ENCODE measurements around the gene SPESP1. TPM values are rescaled to one million over a fixed set of nuclear protein-coding genes. Genes with fewer than 3 reads are reported as not detected.

Gene SPESP1
- total RNA-seq, 1 donor from 2014 or later: not detected

GRCh38 chr15:68979816-68980215 lies 49.5 kb downstream of the SPESP1 start:
- no peak overlapping the region for H3K27ac Mint-ChIP-seq (ENCODE audit: unreplicated experiment)

DNA sequence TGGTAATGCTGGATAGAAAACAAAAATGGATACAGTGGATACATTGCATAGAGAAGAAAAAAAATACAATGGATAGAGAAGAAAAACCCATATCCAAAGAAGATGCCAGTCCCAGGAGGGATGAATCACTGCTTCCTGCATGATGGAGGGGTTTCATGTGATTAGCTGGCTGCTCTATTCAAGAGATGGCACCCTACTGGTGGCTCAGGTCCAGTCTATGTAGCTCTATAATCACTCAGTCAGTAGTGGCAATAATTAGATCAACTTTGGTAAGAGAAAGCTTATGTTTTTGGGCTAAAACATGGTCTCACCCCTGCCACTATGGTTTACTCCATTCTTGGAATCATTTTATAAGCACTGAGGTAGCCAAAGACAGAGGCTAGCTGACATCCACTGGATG lies 50.5 kb downstream of the SPESP1 start:
- Mint-ChIP-seq H3K36me3 (ENCODE audit: unreplicated experiment) (peaks cover 14% of the 10 kb centered on the region), H3K4me1 (ENCODE audit: low read depth, unreplicated experiment) (no peaks in the 10 kb centered on the region), H3K27me3 (ENCODE audit: unreplicated experiment) (no peaks in the 10 kb centered on the region), H3K4me3 (ENCODE audit: unreplicated experiment) (no peak overlapping the region), H3K27ac (ENCODE audit: unreplicated experiment) (no peak overlapping the region), H3K9me3 (ENCODE audit: unreplicated experiment) (peaks cover 6% of the 10 kb centered on the region)
- TF ChIP-seq, protein P1, sequence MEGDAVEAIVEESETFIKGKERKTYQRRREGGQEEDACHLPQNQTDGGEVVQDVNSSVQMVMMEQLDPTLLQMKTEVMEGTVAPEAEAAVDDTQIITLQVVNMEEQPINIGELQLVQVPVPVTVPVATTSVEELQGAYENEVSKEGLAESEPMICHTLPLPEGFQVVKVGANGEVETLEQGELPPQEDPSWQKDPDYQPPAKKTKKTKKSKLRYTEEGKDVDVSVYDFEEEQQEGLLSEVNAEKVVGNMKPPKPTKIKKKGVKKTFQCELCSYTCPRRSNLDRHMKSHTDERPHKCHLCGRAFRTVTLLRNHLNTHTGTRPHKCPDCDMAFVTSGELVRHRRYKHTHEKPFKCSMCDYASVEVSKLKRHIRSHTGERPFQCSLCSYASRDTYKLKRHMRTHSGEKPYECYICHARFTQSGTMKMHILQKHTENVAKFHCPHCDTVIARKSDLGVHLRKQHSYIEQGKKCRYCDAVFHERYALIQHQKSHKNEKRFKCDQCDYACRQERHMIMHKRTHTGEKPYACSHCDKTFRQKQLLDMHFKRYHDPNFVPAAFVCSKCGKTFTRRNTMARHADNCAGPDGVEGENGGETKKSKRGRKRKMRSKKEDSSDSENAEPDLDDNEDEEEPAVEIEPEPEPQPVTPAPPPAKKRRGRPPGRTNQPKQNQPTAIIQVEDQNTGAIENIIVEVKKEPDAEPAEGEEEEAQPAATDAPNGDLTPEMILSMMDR (IDR thresholded peaks at IDR 0.05; ENCODE audit: partially characterized antibody, unreplicated experiment): no peak
- DNase-seq: no peak

More at GRCh38 chr15:68979816-68980215, 49.5 kb downstream of the SPESP1 start:
- Mint-ChIP-seq H3K27me3 (ENCODE audit: unreplicated experiment) (no peaks in the 10 kb centered on the region), H3K9me3 (ENCODE audit: unreplicated experiment) (peaks cover 4% of the 10 kb centered on the region), H3K36me3 (ENCODE audit: unreplicated experiment) (peaks cover 14% of the 10 kb centered on the region), H3K4me3 (ENCODE audit: unreplicated experiment) (no peak overlapping the region), H3K4me1 (ENCODE audit: low read depth, unreplicated experiment) (no peaks in the 10 kb centered on the region)
- TF ChIP-seq, protein P1 (IDR thresholded peaks at IDR 0.05; ENCODE audit: partially characterized antibody, unreplicated experiment): no peak
- no peak for DNase-seq

GRCh38 chr15:68981941-68982340 lies 51.6 kb downstream of the SPESP1 start:
- Mint-ChIP-seq H3K36me3 (ENCODE audit: unreplicated experiment) (peaks cover 13% of the 10 kb centered on the region), H3K4me1 (ENCODE audit: low read depth, unreplicated experiment) (no peaks in the 10 kb centered on the region), H3K9me3 (ENCODE audit: unreplicated experiment) (peaks cover 6% of the 10 kb centered on the region), H3K4me3 (ENCODE audit: unreplicated experiment) (no peak overlapping the region), H3K27me3 (ENCODE audit: unreplicated experiment) (no peaks in the 10 kb centered on the region), H3K27ac (ENCODE audit: unreplicated experiment) (peak overlapping the region; percentile 53)
- DNase-seq: no peak
- TF ChIP-seq, protein P1 (IDR thresholded peaks at IDR 0.05; ENCODE audit: partially characterized antibody, unreplicated experiment): no peak

- Mint-ChIP-seq H3K27ac (ENCODE audit: unreplicated experiment) (no peak overlapping the region), H3K9me3 (ENCODE audit: unreplicated experiment) (peaks cover 2% of the 10 kb centered on the region), H3K4me1 (ENCODE audit: low read depth, unreplicated experiment) (no peaks in the 10 kb centered on the region), H3K4me3 (ENCODE audit: unreplicated experiment) (no peak overlapping the region), H3K36me3 (ENCODE audit: unreplicated experiment) (peaks cover 10% of the 10 kb centered on the region), H3K27me3 (ENCODE audit: unreplicated experiment) (peaks cover 5% of the 10 kb centered on the region)
- DNase-seq: no peak
- TF ChIP-seq, protein P1 (IDR thresholded peaks at IDR 0.05; ENCODE audit: partially characterized antibody, unreplicated experiment): no peak
These were observed 52.7 kb downstream of the SPESP1 start for GRCh38 chr15:68982976-68983563.

- H3K4me1 Mint-ChIP-seq (ENCODE audit: low read depth, unreplicated experiment): no peaks in the 10 kb centered on the region
These were observed 53.7 kb downstream of the SPESP1 start for GRCh38 chr15:68983961-68984481.

More at GRCh38 chr15:68983961-68984481, 53.7 kb downstream of the SPESP1 start:
- TF ChIP-seq, protein P1 (IDR thresholded peaks at IDR 0.05; ENCODE audit: partially characterized antibody, unreplicated experiment): no peak
- Mint-ChIP-seq H3K9me3 (ENCODE audit: unreplicated experiment) (peaks cover 2% of the 10 kb centered on the region), H3K36me3 (ENCODE audit: unreplicated experiment) (peaks cover 18% of the 10 kb centered on the region), H3K27me3 (ENCODE audit: unreplicated experiment) (peaks cover 7% of the 10 kb centered on the region), H3K27ac (ENCODE audit: unreplicated experiment) (no peak overlapping the region), H3K4me3 (ENCODE audit: unreplicated experiment) (no peak overlapping the region)
- DNase-seq: no peak
